ENCODE measurements around the gene FBXL16.

GRCh38 chr16:667780-668518, 37.7 kb downstream of the FBXL16 start, which contains the start of gene RHOT2:
- peak; percentile 71; the same call in 1 of the 2 replicates for TF ChIP-seq MYC (IDR thresholded peaks at IDR 0.05; ENCODE audit: low read depth, low read length)
- TF ChIP-seq CTCF (IDR thresholded peaks at IDR 0.05; ENCODE audit: low read depth, low read length) = peak; percentile 48
